Right hindlimb (tissue), 1 donor: ENCODE measurements around the gene TCFL5.
A peak's percentile ranks its signal among the peaks of the same experiment; 100 is the strongest.

Experiments
- DNase-seq: peaks from one replicate; pipeline ENCODE4 v3.0.0-alpha.2; 2018

Gene TCFL5

GRCh38 chr20:62861726-62862336 lies at the start of gene TCFL5:
Gene TCFL5, minus strand, starts transcription at chr20:62861822. Its CDS starts 152 bp downstream, at chr20:62861670.
- DNase-seq: peak; percentile 91

- no peak for DNase-seq
These were observed 49.3 kb upstream of the TCFL5 start for GRCh38 chr20:62910777-62911497.

GRCh38 chr20:62910217-62910766 lies 48.7 kb upstream of the TCFL5 start:
- no peak for DNase-seq

DNA sequence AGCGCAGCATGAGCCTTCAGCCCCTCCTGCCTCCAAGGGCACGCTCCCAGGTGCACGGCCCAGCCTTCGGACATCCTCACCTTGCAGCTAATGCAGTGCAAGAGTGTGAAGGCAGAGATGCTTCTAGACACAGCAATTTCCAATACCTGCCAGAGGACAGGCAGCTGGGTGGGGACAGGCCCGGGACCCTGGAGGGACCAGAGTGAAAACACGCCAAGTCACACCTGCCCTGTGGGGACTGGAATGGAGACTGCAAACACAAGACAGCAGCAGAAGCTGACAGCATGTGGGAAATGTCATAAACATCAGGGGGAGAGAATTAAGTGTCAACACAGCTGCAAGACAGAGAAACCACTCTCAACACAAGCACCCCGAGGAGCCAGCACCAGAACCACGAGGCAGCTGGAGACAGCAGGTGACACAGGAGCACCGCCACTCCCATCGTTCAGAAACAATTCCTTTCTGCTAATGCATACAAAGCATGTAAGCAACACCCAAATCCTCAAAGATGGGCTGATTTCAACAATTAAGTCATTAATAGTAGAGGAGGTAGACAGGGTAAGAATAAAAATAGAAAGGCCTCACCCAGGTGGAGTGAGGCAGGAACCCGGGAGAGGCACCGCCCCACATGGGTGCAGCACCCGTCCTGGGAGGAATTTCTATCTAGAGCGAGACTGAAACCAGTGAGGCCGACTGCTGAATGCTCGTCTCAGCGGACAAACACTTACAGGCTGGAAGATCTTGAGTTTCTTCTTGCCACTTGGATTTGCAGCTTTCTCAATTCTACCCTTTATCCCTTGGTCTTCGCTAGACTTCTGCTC lies 47.6 kb upstream of the TCFL5 start:
- no peak for DNase-seq

DNA sequence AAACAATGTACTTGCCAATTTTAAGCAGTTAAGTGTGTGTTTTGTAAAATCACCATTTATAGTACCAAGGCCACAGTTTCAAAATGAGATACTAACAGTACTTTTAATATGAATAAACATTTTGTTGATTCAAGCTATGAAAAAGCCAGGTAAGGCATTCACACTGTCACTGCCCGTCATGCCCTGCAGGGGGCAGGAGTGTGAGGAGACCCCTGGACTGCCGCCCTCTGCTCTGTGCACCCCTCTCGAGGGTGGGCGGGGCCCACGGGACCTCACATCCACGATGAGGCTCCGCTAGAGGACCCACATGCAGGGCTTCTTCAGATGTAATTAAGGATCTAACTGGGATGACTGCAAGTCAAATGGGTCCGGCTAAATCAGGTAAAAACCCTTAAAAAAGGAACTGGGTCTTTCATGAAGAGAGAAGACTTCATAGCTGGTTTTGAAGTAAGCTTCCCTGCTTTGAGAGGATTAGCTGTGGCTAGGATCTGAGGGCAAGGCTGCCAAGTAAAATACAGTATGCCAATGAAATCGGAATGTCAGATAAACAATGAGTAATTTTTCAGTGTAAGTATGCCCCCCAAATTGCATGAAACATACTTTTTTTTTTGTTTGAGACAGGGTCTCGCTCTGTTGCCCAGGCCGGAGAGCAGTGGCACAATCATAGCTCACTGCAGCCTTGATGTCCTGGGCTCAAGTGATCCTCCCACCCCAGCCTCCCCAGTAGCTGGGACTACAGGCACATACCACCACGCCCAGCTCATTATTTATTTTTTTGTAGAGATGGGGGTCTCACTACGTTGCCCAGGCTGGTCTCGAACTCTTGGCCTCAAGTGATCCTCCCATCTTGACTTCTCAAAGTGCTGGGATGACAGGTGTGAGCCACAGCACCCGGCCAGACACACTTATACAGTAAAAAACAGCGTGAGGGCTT lies 46.0 kb upstream of the TCFL5 start:
- no peak for DNase-seq

- no peak for DNase-seq
These were observed 45.2 kb upstream of the TCFL5 start for GRCh38 chr20:62906647-62907375.

DNA sequence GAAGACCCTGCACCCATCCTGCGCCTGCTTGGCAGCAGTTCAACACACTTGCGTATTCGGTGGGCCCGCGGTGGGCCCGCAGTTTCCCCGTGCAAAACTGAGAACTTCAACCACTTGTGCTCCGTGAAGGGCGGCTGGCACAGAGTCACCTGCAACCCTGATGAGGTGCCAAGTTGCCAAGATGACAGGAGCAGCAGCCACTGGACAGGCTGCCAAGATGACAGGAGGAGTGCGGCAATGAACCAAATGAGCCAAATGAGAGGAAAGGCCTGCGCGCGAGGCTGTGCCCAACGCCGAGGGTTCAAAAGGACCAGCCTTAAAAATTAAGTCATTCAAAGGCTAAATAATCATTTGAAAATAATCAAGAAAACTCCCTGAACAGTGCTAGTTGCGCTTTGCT lies 44.6 kb upstream of the TCFL5 start:
- no peak for DNase-seq

DNA sequence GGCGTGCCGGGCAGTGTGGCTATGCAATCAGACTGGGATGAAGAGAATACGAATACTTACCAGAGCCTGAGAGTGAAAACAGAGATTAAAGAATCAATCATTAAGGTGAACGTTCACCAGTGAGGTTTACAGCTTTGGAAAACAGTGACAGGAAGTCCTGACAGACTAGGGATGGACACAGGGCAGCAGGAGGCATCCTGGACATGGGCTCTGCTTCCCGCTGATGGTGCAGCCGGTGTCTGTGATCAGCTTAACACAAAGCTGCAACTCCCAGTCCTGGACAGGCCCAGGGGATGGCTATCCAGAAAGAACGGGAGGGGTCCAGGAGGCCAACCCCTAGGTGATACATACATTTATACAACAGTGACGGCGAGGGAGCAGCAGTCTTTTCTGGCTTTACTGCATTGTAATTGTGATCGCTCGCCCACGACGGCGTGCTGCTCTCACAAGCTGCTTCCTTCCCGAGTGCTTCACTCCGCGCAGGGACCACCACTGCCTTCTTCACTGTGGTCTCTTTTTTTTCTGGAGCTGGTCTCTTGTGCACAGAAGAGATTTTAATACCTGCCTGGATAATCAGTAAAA lies 44.0 kb upstream of the TCFL5 start:
- no peak for DNase-seq

GRCh38 chr20:62902926-62903615 lies 41.4 kb upstream of the TCFL5 start:
- DNase-seq: no peak

DNA sequence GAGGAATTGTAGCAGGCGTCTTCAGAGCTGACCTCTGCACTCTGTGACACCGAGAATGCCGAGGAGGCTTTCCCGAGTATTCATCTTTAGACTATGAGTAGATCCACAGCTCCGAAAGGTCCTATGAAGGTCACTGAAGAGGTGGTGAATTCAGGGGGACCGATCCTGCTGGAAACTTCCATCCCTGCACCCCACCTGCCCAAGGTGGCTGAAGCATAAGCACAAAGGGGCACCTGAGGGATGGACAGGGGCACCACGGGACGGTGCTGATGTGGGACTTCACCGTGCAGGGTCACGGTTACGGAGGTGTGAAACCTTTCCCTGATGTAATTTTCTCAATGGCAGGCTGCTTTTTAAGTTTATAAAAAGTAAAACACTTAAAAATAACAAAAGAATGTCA lies 40.3 kb upstream of the TCFL5 start:
- DNase-seq: no peak

DNA sequence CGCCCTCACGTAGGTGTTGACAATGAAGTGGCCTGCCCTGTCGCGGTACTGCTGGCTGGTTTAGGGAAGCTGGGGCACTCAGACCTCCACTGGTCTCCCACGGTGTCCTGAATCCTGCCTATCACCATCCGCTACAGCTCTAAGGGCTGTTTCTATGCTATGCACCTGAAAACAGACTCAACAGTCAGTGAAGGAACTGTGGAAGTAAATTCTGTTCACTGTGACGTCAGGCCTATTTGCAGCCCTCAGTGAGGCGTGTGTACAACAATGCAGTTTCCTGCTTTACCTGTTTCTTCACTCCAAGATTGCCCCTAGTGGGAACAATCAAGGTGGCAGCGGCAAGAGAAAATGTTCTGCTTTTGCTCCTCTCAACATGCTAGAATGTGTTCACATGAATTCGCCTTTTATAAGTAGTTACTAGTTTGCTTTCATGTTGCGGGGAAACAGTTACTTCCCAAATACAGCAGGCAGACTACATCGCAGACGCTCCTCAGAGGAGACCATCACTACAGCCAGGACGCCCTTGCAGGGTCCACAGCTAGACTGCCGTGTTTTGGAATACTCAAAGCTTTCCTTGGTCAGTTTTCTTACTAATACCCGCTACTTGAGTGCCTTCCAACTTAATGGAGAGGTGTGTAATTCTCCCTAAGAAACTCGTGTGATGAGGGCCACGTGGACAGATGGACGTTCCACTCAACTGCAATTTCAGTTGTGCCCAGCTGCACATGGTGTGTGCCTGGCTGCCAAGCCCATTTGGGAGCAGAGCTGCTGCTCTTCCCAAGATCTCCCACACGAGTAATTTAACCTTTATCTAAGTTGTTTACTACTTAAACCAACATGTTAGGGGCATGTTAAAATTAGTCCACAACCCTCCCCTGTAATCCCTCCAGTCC lies 39.3 kb upstream of the TCFL5 start:
- DNase-seq: no peak

- peak; percentile 82 for DNase-seq
These were observed 38.5 kb upstream of the TCFL5 start for GRCh38 chr20:62900052-62900691.

DNA sequence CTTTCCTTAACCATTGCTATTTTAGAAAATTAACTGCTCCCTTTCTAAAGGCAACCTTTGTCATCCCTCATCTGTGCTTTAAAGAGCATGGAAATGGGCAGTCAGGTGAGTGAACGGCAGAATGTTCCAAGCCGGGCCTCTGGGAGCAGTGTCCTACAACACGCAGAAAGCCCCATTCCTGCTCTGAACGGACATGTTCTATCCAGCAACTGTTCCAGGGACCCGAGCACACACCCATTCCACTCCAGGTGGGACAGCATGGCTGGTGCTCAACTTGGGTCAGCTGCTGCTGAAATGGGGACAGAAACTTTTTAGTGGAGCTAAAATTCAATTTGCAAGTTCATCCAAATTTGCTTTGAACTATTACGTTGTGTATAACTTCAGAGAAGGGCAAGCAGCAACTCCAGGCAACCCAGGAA lies 38.0 kb upstream of the TCFL5 start:
- DNase-seq: no peak

DNA sequence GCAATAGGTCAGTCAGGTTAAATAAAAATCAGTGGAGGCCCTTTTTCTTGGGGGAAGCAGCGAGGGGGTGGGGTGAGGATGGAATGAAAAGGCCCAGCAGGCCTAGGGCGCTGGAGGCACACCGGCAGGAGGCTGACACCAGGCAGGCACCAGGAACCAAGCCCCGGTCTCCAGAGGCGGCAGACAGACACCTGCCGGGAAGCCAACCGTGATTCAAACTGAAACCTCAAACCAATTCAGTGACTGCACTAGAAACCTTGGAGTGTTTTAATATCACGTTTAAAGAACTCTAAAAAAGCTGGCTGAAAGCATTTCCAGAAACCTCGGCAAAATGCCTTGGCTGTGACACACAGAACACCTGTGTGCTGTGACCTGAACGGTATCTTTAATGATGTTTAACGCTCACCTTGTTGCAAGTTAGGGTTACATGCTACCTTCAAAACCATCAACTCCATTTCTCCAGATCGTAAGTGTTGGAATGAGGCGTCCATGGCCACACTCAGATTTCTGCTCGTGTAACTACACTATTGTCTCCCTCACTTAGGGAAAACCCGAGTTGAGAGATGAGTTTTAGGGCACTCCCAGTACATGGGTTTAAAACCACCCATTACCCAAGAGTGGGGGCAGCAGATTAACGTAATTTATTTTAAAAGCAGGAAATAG lies 37.5 kb upstream of the TCFL5 start:
- no peak for DNase-seq

DNA sequence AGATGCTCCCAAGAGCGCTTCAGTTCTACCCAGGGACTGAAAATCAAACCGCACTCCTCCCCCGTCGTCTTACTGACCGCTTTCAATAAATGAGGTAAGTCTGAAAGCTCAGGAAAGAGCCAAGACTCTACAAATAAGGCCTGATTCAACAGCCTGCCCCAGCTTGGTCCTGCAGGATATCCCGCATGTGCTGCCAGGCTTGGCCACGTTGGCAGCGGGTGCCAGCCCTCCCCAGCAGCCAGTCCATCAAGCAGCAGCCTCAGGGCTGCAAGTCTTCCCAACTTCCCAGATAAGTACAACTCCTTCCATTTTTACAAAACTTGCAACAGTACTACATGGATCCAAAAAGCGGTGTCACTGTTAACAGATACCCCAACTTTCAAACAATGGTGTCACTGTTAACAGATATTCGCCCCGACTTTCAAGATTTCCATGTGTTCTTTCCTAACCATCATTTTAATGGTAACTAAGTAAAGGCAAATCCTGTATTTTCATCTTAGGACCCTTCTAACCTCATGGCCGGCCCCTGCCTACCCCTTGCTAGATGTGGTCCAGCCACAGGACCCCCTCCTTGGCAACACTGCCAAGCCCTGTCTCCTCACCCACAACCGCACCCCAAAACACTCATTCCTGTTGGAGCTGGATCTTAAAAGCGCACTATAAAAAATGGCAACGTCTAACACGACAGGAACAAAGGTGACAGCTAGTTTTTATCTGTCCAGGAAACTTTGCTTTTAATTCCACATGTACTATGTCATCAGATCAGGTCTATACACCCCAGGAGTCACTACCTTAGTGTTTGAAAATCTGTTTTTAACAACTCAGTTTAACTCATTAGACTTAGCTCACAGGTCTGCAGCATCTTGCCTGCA lies 36.7 kb upstream of the TCFL5 start:
- no peak for DNase-seq

DNA sequence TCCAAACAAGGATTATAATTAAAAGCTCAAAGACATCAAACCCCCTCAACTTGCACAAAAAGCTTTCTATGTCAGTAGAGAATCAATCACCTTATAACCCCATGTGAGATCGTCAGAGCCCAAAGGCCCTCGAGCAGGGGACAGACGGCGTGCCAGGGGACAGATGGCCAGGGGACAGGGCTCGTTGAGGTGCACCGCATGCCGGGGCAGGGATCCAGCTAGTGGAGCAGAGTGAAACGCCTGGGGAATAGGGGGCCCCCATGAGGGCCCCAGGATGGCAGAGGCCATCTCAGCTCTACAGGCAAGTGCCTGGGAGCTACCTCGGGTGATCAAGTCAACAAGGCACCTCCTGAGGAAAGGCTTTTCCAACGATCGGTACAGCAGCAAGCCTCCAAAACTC lies 36.0 kb upstream of the TCFL5 start:
- no peak for DNase-seq

GRCh38 chr20:62896526-62896925 lies 34.9 kb upstream of the TCFL5 start:
- no peak for DNase-seq
